Esophagus muscularis mucosa (tissue), 4 donors: ENCODE results near the gene KRTAP4-7. TPM values are rescaled to one million over a fixed set of nuclear protein-coding genes. Genes with fewer than 3 reads are reported as not detected.
"Not testable (repeated sequence)": the region's sequence is repeated elsewhere in the genome, so short reads cannot be mapped to it uniquely, and the experiment has no call there.

Experiments used
- DNase-seq: peaks from one replicate; pipeline ENCODE4 v3.0.0-alpha.2; 2017; ENCODE audit errors: extremely low spot score
- H3K27ac ChIP-seq, 4 donors: fragments of 200-600 bp; sonication (generic); replicated peaks in 1 of 4; 1 replicate in 3 of 4; 2 replicates in 1 of 4; pipeline ENCODE4 v1.5.1; 2016 to 2019; ENCODE audit warnings: mild to moderate bottlenecking in 1 of 4
- H3K27me3 ChIP-seq, 4 donors: fragments of 200-600 bp; sonication (generic); one replicate each; pipeline versions ENCODE4 v1.5.1 to v1.6.0; 2016 to 2019
- H3K36me3 ChIP-seq, 4 donors: fragments of 200-600 bp; sonication (generic); one replicate each; pipeline ENCODE4 v1.5.1; 2016 to 2019
- H3K4me1 ChIP-seq, 4 donors: fragments of 200-600 bp; sonication (generic); one replicate each; pipeline ENCODE4 v1.5.1; 2016 to 2019
- H3K4me3 ChIP-seq, 4 donors: fragments of 200-600 bp; sonication (generic); 1 replicate in 2 of 4; 2 replicates in 2 of 4; pipeline ENCODE4 v1.5.1; 2016 to 2019; ENCODE audit warnings: mild to moderate bottlenecking in 4 of 4, moderate library complexity in 1 of 4
- H3K9me3 ChIP-seq, 4 donors: fragments of 200-600 bp; sonication (generic); 1 replicate in 3 of 4; 2 replicates in 1 of 4; pipeline ENCODE4 v1.5.1; 2016 to 2019
- EP300 ChIP-seq: sonication (generic); formaldehyde crosslinking; IDR thresholded peaks from one replicate; pipeline ENCODE4 v1.6.1; 2017; ENCODE audit warnings: antibody characterized with exemption
- POLR2A ChIP-seq: fragments of 450-650 bp; IDR thresholded peaks from one replicate; pipeline ENCODE4 v1.6.1; 2017; ENCODE audit warnings: antibody characterized with exemption, moderate library complexity, mild to moderate bottlenecking, low read depth
- POLR2AphosphoS5 ChIP-seq, 2 donors: sonication (generic); formaldehyde crosslinking; IDR thresholded peaks; one replicate each; pipeline ENCODE4 v1.6.1; 2017; ENCODE audit warnings: antibody characterized with exemption in 2 of 2
- WGBS: methylation state at CpG from one replicate; pipeline ENCODE4 v1.1.5; 2018; 5-methylcytosine and 5-hydroxymethylcytosine counted together
- intact Hi-C: fragments of 100-400 bp; cut with DNase I; formaldehyde crosslinking; loops from one replicate; pipeline ENCODE4 v1.15.1; 2023
- total RNA-seq, 4 donors: library from RNA; depleted of rRNA; stranded (reverse); fragments of >200 nt; gene quantifications; one replicate each; pipeline versions ENCODE4 v1.1.0 to v1.2.1, GENCODE V29; 2016
- TF ChIP-seq, protein P1 (sequence below), 3 experiments: fragments of 200-600 bp in 2 of 3; fragments of 450-650 bp in 1 of 3; sonication (generic) in 2 of 3; IDR thresholded peaks; one replicate each; pipeline ENCODE4 v1.5.1; 2017 to 2019; ENCODE audit warnings: antibody characterized with exemption in 3 of 3, mild to moderate bottlenecking in 2 of 3, moderate library complexity in 1 of 3

Gene KRTAP4-7
- total RNA-seq, 4 donors from 2014 or later, result not detected

DNA sequence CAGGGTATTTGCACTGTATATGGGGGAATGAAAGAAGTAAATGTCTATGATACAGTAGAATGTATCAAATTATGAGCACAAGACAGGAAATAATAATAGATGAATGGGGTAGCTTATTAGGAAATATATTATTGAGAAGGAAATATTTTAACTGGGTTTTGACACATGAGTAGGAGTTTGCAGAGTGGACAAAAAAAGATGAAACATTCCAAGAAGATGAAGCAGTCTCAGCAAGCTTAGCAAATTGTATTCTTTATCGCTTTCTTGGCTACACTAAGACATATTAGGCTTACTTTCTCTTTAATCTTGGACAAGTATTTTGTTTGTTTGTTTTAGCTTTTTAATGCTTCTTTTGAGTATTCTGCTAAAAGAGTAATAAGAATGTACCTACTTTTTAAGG lies 19.9 kb downstream of the KRTAP4-7 start:
- TF ChIP-seq EP300 (no peak), POLR2A (no peak), POLR2AphosphoS5 (IDR thresholded peaks at IDR 0.05) (no peak)
- TF ChIP-seq, protein P1, sequence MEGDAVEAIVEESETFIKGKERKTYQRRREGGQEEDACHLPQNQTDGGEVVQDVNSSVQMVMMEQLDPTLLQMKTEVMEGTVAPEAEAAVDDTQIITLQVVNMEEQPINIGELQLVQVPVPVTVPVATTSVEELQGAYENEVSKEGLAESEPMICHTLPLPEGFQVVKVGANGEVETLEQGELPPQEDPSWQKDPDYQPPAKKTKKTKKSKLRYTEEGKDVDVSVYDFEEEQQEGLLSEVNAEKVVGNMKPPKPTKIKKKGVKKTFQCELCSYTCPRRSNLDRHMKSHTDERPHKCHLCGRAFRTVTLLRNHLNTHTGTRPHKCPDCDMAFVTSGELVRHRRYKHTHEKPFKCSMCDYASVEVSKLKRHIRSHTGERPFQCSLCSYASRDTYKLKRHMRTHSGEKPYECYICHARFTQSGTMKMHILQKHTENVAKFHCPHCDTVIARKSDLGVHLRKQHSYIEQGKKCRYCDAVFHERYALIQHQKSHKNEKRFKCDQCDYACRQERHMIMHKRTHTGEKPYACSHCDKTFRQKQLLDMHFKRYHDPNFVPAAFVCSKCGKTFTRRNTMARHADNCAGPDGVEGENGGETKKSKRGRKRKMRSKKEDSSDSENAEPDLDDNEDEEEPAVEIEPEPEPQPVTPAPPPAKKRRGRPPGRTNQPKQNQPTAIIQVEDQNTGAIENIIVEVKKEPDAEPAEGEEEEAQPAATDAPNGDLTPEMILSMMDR (IDR thresholded peaks at IDR 0.05), result no peak
- Histone ChIP-seq H3K4me1 (no peaks in the 10 kb centered on the region), H3K27me3 (peaks cover 0 to 8% (median 0%) of the 10 kb centered on the region in 4 donors), H3K27ac (no peak overlapping the region), H3K36me3 (no peaks in the 10 kb centered on the region), H3K9me3 (no peaks in the 10 kb centered on the region), H3K4me3 (no peak overlapping the region)
- 84% methylated on average over 1 of the region's 1 CpG for WGBS
- no peak for DNase-seq
- intact Hi-C loops, result no loop called here

DNA sequence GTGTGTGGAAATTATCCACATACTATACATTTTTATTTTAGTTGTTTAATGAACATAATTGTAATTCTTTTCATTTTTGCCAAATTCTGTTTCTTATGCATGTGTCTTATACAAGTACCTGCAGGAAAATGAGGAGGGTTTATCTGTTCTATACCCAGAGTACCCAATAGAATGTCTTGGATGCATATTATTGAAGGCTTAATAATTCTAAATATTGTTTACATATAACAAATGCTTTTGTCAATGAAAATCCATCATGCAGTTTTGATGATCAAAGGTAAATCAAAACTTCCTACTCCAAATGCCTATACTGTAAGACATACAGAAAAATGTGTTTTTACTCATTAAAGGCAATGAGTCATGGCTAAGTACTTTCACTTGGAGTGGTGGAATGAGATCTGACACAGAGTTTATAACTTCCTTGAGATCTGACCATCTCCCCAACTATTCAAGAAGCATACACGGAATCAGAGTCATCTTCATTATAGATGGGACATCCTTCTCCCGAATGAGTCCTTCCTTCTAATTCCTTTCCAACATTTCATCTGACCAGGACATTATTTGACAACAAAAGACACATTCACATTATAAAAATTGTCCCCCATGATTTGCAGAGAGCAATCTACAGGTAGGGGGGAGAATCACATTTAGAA lies 20.6 kb downstream of the KRTAP4-7 start:
- H3K4me3 ChIP-seq, H3K36me3 ChIP-seq, H3K27me3 ChIP-seq, DNase-seq, intact Hi-C loops, H3K4me1 ChIP-seq, H3K9me3 ChIP-seq, H3K27ac ChIP-seq: not testable (repeated sequence)
- 61% methylated on average over 2 of the region's 2 CpGs for WGBS

DNA sequence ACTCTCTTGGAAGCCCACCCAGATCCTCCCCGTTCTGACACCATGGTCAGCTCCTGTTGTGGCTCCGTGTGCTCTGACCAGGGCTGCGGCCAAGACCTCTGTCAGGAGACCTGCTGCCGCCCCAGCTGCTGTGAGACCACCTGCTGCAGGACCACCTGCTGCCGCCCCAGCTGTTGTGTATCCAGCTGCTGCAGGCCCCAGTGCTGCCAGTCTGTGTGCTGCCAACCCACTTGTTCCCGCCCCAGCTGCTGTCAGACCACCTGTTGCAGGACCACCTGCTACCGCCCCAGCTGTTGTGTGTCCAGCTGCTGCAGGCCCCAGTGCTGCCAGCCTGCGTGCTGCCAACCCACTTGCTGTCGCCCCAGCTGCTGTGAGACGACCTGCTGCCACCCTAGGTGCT lies 21.4 kb downstream of the KRTAP4-7 start, which contains the start of gene KRTAP4-9:
Gene KRTAP4-9 (plus strand): TSS at position 43 of the 400 bp plus-strand sequence. CDS start 0 bp downstream, at position 43.
- H3K9me3 ChIP-seq, H3K27me3 ChIP-seq, intact Hi-C loops, H3K4me3 ChIP-seq, H3K27ac ChIP-seq, H3K4me1 ChIP-seq, H3K36me3 ChIP-seq, DNase-seq: not testable (repeated sequence)
- 65% methylated on average over 10 of the region's 10 CpGs for WGBS

DNA sequence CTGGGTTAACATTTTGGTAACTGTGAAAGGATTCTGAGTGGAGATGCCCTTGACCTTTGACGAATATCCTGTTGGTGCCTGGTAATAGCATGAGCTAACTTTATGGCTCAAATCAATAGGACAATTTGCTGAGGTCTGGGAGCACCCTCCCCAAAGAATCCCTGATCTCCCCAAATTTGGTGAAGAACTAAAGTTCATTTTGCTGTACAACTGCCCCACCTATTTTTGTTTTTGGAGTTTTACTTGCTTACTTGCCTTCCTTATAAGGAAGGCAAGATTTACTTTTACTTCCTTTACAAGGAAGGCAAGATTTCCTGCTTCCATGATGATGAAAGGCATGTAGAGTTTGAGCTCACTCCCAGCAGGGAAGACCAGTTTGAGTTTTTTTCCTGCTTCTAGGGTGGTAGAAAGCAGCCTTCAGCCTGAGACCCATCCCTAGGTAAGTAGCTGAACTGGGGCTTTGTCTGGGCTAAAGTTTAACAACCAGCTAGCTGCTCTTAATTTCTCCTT lies 24.0 kb downstream of the KRTAP4-7 start:
- Histone ChIP-seq H3K4me1 (no peaks in the 10 kb centered on the region), H3K27me3 (peaks cover 0 to 8% (median 0%) of the 10 kb centered on the region in 4 donors), H3K9me3 (no peaks in the 10 kb centered on the region), H3K27ac (no peak overlapping the region), H3K4me3 (no peak overlapping the region), H3K36me3 (no peaks in the 10 kb centered on the region)
- TF ChIP-seq, protein P1 (IDR thresholded peaks at IDR 0.05), result no peak
- no peak for TF ChIP-seq POLR2A
- no peak for TF ChIP-seq EP300
- TF ChIP-seq POLR2AphosphoS5 (IDR thresholded peaks at IDR 0.05), result no peak
- no peak for DNase-seq
- WGBS, result 76% methylated on average over 1 of the region's 1 CpG
- intact Hi-C loops, result no loop called here

DNA sequence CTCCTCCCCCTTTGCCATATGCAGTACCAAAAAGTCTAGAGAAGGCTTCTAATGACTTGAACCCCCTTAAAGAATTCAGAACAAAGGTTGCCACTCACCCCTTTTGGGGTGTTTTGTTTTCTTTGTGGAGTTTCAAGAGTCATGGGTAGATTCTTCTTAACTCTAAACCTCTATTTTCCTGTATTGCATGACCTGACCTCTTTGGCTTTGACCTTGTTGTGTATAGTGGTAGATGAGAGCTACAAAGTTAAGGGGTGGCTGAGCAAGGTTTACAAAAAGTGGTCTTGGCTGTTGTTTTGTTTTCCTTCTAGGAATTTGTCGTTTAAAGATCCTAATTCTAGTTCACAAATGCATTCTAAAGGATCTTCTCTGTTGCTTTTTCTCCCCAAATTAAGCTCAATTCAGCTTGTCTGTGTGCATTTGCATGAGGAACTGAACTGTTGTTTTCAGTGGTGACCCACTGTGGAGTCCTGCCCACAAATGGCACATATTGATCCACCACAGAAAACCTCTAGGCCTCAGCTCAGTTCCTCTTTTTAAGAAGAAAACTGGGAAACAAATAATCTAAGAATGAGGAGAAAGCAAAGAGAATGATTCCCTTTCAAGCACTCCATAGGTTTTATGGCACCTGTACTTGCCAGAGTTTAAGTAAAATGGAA lies 24.9 kb downstream of the KRTAP4-7 start:
- H3K4me1 ChIP-seq, H3K27me3 ChIP-seq, DNase-seq, H3K9me3 ChIP-seq, intact Hi-C loops, H3K4me3 ChIP-seq, H3K36me3 ChIP-seq, H3K27ac ChIP-seq: not testable (repeated sequence)
- 0% methylated on average over 1 of the region's 1 CpG for WGBS

DNA sequence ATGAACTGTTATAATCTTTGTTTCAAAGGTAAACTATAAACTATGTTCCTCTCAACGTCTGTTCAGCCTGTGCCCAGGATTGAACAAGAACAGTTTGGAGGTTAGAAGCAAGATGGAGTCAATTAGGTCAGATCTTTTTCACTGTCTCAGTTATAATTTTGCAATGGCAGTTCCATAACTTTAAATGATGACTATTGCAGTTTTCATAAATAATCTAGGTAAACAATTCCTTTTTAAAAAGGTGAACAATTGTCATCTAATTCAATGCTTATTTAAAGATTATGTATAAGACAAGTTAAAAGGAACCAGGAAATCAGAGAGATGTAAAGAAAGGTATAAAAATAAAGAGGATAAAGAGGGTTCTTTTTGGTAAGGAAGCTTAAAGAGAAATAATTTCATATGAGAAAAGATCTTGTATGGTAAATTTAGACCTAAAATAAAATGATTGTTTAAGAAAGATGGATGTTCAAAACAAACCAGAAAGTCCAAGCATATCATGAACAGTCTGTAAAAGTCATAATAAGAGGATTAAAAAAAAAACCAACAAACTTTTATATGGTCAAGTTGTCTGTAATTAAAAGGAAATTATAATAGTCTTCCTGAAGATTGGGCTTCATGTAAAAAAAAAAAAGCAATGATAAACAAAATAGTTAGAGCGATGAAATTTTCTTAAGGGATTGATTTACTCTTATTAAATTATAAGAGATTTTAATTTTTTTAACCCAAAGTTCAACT lies 27.4 kb downstream of the KRTAP4-7 start:
- WGBS, result 68% methylated on average over 2 of the region's 2 CpGs
- no peaks in the 10 kb centered on the region for H3K36me3 ChIP-seq
- intact Hi-C loops, result no loop called here

More for the DNA sequence above, 27.4 kb downstream of the KRTAP4-7 start:
- no peak for TF ChIP-seq POLR2AphosphoS5 (IDR thresholded peaks at IDR 0.05)
- no peak for TF ChIP-seq EP300
- TF ChIP-seq, protein P1 (IDR thresholded peaks at IDR 0.05), result no peak
- TF ChIP-seq POLR2A, result no peak
- Histone ChIP-seq H3K4me3 (no peak overlapping the region), H3K9me3 (no peaks in the 10 kb centered on the region), H3K27ac (no peak overlapping the region), H3K27me3 (peaks cover 0 to 12% (median 0%) of the 10 kb centered on the region in 4 donors), H3K4me1 (no peaks in the 10 kb centered on the region)
- DNase-seq, result no peak
